NB4 (cell line): ENCODE measurements around the gene ACSBG1.
A peak's percentile ranks its signal among the peaks of the same experiment; 100 is the strongest.
"Not testable (repeated sequence)": the region's sequence is repeated elsewhere in the genome, so short reads cannot be mapped to it uniquely, and the experiment has no call there.

Source experiments
- DNase-seq: peaks from one replicate; pipeline ENCODE4 v3.0.0; 2010; ENCODE audit warnings: low read depth
- H3K4me3 ChIP-seq: one replicate; pipeline ENCODE4 v1.5.1; 2011; ENCODE audit warnings: mild to moderate bottlenecking, low read depth, low read length, moderate library complexity
- CTCF ChIP-seq: IDR thresholded peaks from one replicate; pipeline ENCODE4 v1.5.1; 2012; ENCODE audit warnings: low read depth, low read length
- MAX ChIP-seq: IDR thresholded peaks from 2 replicates; pipeline ENCODE4 v1.6.1; 2011; ENCODE audit warnings: low read depth, low read length
- MYC ChIP-seq: IDR thresholded peaks from 2 replicates; pipeline ENCODE4 v1.6.1; 2011; ENCODE audit warnings: low read depth, low read length
- POLR2A ChIP-seq: IDR thresholded peaks from 2 replicates; pipeline ENCODE4 v1.6.1; 2011; ENCODE audit warnings: mild to moderate bottlenecking; ENCODE audit not compliant: insufficient read length; ENCODE audit errors: extremely low read depth

The ACSBG1 gene

GRCh38 chr15:78247911-78248310 lies 13.5 kb upstream of the ACSBG1 start:
- H3K4me3 ChIP-seq = no peak overlapping the region
- TF ChIP-seq CTCF (no peak), MYC (no peak), POLR2A (no peak), MAX (no peak)
- no peak for DNase-seq

- not testable (repeated sequence) for H3K4me3 ChIP-seq, DNase-seq
Measured at GRCh38 chr15:78245976-78246620, 11.7 kb upstream of the ACSBG1 start.

- not testable (repeated sequence) for DNase-seq, H3K4me3 ChIP-seq
Measured at GRCh38 chr15:78245392-78245791, 11.0 kb upstream of the ACSBG1 start.

GRCh38 chr15:78244893-78245292 lies 10.5 kb upstream of the ACSBG1 start:
- no peak overlapping the region for H3K4me3 ChIP-seq
- no peak for TF ChIP-seq MYC
- TF ChIP-seq CTCF = no peak
- no peak for TF ChIP-seq MAX
- no peak for TF ChIP-seq POLR2A
- peak; percentile 47 for DNase-seq

GRCh38 chr15:78244101-78244500 lies 9.7 kb upstream of the ACSBG1 start:
- no peak overlapping the region for H3K4me3 ChIP-seq
- DNase-seq = no peak
- TF ChIP-seq POLR2A (no peak), MAX (no peak), CTCF (no peak), MYC (no peak)

GRCh38 chr15:78243491-78243941 lies 9.2 kb upstream of the ACSBG1 start:
- no peak for DNase-seq
- no peak overlapping the region for H3K4me3 ChIP-seq
- no peak for TF ChIP-seq MYC
- no peak for TF ChIP-seq POLR2A
- TF ChIP-seq CTCF = no peak
- no peak for TF ChIP-seq MAX

GRCh38 chr15:78243058-78243457 lies 8.7 kb upstream of the ACSBG1 start:
- TF ChIP-seq MAX (no peak), CTCF (no peak), MYC (no peak), POLR2A (no peak)
- DNase-seq = no peak
- H3K4me3 ChIP-seq = no peak overlapping the region
